HG03575 (cell line): ENCODE data around the gene GSK3A.

Experiments used
- ATAC-seq: cut with Tn5 transposase; IDR thresholded peaks from one replicate; pipeline ENCODE4 v1.9.1; 2021; ENCODE audit not compliant: unreplicated experiment, insufficient number of reproducible peaks, low FRiP score; ENCODE audit errors: extremely low read depth

GSK3A gene

DNA sequence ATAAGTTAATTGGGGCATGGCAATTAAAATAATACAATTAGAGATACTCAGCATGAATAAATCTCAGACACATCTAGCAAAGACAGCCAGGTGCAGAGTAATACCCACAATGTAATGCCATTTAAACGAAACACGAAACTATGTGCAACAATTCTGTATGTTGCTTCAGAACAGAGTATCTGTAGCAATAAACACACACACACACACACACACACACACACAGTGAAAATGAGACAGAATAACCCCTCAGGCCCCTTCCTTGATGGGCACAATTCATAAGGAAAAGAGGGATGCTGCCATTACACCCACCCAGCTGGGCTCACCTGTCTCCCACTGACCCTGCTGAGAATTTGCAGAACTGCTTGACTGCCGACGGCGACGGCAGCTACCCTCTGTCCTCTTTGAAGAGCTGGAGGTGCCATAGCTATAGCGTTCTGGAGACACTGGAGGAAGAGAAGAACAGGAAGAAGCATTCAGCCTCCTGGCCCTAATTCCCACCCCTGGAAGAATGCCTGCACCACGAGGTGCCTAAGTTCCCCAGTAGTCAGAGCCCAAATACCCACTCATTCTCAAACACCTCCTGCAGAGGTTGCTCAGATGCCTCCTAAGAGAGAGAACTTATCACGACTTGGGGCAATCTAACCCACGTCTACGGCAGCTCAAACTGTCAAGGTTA, 27.5 kb downstream of the GSK3A start:
- no peak for ATAC-seq

DNA sequence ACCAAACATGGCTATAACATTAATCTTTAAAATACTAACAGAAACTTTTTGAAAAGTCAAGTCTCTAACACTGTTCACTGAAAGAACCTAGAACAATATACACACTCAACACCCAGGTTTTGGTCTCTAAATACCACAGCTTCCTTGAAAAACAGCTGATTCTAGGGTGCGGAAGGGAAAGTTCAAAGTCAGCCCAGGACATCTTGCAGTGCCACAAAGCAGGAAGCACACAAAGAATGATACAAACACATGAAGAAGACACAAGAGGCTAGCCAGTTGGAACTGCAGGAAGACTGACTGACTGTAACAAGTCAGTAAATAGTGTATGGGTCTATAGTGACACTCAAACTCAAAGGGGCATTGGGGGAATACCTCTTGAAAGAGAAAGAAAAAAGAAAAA, 29.5 kb downstream of the GSK3A start:
- no peak for ATAC-seq

DNA sequence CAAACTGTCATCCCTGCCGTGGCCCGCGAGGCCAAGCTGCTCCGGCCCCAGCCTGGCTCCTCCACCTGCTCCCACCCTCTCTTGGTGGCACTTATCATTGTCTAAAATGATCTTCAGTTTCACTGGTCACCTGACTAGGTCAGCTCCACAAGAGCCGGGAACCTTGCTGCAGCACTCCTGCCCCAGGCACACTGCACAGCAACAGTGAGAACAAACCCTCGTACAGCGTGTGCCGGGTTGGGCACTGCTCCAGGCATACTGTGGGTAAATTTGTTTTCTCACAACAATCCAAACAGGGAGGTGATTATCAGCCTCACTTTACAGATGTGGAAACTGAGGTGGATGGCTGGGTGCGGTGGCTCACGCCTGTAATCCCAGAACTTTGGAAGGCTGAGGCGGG, 33.8 kb downstream of the GSK3A start:
- no peak for ATAC-seq

DNA sequence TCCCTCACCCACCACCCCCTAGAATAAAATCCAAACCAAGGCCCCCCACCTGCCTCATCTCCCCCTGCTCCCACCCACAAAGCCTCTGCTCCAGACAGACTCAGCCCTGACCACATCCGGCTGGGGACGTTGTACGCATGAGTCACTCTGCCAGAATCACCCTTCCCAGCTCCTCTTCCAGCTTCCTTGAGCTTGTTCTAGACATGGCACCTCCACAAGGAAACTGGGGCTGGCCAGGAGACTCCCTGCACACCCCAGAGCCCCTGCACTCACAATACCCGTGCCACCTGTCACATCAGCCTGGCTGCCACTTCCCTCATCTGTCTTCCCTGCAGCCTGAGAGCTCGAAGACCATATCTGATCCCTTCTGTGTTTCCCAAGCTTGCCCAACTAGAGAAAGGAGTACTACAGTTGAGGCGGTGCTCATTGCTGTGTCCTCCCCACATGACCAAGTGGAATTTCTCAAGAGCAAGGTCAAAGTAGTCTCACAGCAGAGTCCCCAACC, 34.6 kb downstream of the GSK3A start:
- no peak for ATAC-seq

DNA sequence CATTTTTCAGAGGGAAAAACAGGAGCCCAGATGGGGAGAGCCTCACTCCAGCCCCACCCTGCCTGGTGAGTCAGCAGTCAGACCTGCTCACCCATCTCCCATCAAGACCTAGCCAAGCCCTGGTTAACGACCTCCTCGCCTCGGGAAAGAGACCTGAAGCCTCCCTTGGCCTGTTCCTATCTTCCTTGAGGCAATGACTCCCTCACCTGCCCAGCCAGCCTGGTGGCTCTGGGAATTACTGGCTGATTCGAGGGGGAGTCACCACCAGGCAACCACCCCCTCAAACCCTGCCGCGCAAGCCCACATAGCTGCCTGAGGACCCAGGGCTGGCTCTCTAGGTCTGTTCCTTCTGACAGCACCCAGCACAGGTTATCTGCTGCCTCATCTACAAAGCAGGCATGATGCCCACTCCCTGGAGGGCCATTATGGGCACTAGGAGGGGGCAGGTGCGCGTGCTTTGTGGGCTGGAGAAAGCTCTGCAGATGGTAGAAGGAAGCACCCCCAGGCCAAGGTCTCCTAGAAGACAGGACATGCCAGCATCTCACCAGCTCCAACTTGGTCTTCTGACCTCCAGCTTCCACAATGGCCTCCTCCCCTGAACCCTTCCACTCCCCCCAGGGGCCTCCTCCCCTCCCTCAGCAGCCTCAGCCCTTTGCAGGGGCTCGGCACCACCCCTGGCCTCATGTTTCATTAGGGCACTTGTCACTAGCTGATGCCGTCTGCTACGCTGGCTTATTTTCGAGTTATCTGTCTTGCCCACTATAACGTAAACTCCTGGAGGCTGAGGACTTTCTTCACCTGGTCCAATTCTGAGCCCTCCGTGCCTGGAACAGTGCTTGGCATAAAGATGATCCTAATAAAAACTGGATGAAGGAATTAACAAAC, 35.3 kb downstream of the GSK3A start:
- no peak for ATAC-seq

DNA sequence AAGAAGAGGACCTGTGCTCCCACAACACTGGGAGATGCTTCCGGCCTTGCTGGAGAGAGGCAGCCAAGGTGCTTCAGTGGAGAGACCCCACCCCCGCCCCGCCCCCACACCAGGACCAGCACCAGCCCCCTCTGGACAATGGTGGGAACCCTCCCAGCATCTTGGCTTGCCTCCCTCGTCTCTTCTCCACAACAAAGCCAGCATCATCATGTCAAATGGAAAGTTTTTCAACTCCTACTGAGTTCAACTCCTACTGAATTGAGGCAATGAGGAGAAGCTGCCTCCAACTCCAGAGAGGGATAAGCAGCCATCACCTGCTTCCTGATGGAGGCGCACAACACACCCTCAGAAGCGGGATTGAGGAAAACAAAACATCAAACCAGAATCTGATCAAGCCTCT, 37.7 kb downstream of the GSK3A start:
- no peak for ATAC-seq

DNA sequence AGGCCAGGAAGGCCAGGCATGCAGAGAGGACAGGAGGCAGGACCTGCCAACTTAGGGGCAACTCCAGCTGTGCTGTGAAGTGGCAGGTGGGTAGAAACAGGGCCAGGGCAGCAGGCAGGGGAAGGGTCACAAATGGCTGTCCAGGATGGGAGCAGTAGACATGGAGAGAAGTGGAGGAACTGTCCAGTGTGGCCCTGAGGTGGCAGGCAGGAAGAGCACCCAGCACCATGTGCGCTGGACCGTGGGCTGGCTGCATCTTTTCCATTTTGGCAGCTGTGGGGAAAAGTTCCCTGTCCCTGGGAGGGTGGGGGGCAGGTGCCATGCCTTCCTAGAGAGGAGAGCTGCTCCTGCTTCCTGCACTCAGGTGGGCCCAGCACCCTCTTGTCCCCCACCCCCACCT, 38.7 kb downstream of the GSK3A start:
- no peak for ATAC-seq

DNA sequence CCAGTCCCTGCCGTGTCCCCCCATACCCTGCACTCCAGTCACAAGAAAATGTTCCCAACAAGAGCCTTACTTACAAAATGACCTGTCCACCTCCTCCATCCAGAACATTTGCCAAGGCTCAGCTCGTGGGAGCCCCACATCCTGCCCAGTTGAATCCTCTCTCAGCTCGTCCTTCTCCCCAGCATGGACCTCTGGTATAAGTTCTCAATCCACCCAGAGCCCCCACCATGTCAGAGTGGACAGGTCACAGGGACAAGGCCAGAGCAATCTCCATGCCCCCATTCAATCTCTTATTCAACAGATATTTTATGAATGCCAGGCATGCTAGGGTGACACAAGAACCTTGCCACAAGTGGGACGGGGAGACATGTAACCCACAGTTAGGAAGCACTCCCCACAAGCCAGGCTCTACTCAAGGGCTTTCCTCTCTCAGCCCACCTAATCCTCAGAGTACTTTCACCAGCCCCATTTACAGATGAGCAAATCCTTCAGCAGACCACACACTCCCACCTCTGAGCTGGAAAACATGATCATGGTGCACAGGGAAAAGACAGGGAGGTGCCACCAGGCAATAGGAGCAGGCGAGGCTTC, 40.0 kb downstream of the GSK3A start:
- no peak for ATAC-seq

DNA sequence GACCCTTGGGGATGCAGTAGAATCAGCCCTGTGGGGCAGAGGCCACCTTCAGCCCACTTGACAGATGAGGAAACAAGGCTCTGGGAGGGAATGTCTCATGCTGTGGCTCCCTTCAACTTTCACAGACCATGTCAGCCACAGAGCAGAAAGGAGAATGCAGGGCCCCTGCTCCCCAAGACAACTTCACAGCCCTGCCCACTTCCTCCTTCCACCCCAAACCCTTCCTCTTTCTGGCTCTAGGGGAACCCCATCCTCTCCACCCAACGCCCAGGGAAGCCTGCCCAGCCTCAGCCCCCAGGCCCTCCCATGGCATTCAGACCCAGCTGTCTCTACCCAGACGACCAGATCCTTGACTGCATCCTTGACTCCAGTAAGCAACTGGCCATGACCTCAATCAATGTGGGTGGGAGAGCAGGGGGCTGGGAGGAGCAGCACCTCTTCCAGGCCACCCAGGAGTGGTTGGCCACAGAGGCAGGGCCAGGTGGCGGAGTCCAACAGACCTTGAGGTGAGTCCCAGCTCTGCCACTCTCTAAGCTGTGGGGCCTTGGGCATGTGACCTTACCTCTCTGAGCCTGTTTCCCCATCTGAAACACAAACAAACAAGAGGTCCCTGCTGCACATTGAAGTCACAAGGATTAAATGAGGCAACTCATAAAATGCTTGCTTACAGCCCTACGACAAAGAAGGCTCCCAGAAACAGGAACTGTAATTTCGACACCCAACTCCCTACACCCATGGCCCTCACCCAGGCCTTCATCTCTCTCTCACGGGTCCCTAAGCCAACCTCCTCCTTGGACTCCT, 40.7 kb downstream of the GSK3A start:
- no peak for ATAC-seq

DNA sequence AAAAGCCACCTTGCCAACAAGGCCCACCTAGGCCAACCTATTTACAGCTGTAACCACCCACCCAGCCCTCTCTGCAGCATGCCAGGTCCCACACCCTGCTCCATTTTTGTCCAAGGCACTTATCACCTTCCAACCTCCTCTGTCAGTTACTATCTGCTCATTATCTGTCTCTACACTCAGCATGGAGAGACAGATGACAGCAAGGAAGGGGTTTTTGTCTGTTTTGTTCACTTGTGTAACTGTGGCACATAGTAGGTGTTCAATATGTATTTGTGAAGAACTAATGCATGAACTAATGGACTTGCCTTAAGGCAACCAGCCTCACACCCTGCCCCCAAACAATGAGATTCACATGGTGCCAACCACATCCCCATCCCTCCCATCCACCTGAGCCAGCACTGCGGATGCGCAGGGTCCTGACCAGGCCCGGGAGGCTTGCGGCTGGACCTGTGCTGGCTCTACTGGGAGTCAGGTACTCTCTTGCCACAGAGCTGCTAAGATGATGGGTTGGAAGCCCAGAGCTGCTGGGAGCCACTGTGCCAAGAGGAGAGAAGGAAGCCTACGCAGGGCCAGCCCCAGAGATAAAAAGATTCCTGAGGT, 42.2 kb downstream of the GSK3A start:
- no peak for ATAC-seq

DNA sequence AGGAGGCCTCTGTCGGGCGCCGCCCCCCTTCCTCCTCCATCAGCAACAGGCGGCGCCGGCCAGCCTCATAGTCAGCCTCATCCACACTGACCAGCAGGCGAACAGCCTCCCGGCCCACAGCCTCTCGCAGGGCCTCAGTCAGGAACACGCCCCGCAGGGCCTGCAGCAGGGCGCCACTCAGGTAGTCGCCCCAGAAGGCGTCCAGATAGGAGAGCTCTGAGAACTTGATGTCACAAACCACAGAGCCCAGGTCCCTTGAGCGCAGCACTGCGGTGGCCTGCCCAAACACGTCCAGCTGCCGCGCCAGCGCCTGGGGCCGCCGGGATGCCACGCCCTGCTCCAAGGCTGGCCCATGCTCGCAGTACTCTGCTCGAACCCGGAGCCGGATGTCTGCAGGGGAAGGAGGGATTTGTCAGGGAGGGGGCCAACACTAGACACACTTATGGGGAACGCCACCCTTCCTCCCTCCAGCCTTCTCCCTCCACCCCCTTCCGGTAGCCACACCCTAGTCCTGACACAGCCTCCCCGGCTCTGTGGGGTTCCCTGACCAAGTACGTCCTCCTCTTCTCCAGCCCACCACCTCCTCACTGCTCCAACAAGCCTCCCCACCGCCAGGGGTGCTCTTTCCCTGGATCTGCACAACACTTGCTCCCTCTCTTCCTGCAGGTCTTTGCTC, 42.8 kb downstream of the GSK3A start:
- no peak for ATAC-seq

DNA sequence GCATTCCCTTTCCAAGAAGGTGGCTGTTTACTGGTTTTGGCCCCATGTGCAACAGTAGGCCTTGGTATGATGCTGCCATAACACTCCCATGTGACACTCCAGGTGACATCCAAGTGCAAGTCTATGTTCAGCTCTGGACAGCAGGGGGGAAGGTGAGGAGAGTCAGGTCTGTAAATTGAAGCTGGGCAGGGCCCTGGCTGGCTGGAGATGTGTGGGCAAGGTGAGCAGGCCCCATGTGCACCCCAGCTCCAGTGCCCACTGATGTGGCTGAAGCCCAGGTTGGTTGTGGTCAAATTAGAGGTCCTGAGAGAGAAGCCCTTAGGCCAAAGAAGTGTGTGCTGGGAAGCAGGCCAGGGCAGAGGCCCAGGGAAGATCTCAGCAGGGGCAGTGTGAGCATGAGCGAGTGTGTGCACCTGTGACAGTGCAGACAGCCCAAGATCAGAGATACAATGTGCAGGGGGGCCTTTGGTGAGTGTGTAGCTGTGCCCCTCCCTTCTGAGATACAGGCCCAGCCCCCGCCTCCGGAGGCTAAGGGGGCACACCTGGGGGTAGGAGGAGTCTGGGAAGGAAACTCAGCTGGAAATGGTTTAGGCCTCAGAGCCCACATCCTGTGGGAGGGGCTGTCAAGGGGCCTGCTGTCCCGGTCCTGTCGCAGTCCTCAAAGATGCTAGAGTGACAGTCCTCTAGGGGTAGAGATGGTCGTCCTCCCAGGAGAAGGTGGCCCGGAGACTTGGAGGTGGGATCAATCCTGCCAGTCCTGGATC, 43.5 kb downstream of the GSK3A start:
- ATAC-seq = no peak

DNA sequence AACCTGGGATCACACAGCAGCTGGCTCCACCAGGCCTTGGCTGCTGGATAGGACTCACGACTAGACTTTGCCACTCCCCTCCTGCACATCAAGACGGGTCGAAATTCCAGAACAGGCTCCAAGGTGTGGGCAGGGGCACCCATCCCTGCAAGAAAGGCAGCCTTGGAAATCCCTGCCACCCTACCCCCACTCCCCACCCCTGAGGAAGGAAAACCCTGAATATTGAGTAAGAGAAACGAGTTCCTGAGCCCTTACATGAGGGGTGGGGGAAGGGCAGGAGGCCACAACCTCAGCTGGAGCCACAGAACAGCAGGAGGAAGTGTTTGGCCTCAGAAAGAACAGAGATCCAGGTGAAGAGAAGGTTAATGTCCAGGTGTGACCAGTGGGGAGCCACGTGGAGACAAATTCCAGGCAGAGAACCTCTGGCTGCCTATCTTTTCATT, 45.0 kb downstream of the GSK3A start:
- no peak for ATAC-seq

DNA sequence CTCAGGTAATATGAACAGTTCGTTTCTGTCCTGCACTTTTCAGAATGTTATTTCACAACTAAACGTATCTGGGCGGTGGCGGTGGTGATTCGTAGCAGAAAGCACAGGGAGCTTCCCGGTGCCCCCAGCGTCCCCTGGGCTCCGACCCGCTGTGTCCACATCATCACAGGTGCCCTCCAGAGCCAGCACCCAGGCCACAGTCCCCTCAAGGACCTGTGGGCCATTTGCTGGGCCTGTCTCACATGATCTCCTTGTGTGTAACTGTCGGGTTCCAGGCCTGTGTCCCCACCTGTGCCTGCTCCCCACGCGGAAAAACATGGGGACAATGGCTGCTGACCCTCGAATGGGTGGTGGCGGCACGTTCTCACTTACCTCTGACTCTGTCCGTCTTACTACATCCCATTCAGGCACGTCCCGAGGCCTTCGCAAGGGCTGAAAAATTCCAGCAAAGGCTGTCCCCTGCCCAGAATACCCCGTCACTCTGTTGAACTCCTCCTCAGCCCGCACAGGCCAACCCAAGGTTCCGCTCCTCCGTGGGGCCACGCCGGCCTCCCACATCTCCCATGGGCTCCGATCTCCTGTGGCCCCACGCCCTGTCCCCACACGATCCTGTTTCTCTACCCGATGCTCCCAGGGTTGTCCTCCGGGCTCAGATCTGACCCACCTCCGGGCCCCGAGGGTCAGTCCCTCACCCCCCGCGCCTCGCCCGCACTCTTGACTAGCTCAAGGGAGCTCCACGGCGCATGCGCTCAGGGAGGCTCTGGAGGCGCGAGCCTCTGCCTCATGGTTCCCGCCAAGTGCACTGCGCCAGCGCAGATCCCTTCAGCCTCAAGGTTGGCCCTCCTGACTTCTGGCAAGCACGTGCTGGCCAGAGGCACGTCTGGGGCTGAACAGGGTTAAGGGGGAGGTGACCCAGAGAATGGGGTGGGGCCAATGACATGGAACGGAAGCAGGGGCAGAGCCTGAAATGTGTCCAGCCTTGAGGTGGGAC, 46.1 kb downstream of the GSK3A start:
- no peak for ATAC-seq

DNA sequence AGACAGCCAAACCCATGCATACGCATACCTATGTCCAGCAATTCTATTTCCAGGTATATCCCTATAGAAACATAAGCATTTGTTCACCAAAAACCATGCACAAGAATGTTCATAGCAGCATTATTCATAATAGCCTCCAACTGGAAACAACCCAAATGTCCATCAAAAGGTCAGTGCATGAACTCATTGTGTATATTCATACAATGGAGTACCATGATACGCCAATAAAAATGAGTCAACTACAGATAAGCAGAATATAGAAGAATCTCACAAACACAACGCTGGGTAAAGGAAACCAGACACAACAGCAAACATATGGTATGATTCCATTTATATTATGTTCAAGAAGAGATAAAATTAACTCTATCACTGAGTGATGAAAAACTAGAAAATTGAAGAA, 48.7 kb downstream of the GSK3A start:
- ATAC-seq = no peak

DNA sequence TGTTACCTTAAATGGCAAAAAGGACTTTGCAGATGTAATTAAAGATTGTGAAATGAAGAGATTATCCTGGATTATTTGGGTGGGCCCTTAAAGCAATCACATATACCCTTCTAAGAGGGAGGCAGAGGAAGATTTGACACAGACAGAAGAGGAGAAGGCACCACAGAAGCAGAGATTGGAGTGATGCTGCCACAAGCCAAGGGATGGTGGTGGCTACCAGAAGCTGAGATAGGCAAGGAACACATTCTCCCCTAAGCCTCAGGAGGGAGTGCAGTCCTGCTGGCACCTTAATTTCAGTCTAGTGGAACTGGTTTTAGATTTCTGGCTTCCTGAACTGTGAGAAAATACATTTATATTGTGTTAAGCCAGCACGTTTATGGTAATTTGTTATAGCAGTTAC, 49.1 kb downstream of the GSK3A start:
- no peak for ATAC-seq

DNA sequence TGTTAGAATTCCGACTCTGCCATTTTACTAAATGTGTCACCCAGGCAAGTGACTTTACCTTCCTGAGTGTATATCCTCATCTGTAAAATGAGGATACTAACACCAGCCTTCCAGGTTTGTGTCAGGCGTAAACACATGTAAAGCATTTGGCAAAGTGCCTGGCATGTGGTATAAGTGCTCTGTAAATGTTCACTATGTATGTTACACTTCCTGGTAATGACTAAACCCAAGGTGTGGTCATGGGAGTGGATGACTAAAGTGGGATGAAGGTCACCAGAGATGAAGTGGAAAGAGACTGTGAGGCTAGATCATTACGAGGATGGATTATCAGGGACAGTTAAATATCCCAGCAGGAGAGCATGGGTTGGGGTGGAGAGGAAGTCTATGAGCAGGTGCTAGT, 50.5 kb downstream of the GSK3A start:
- no peak for ATAC-seq
